Measurements from ENCODE around the gene GYPA. TPM values are rescaled to one million over a fixed set of nuclear protein-coding genes. Genes with fewer than 3 reads are reported as not detected.

The GYPA gene
- total RNA-seq: not detected in 2 replicates

GRCh38 chr4:144140594-144141295 lies at the start of gene GYPA:
Gene GYPA, minus strand, starts transcription at chr4:144140718. Its CDS starts 83 bp downstream, at chr4:144140635.

Other genes starting within 250 kb of the GYPA start
- 0.19 TPM in 1 of 2 replicates, not detected in the other for gene GYPE, start 235.2 kb downstream of the GYPA start, total RNA-seq
- gene GYPB, start 121.3 kb downstream of the GYPA start, total RNA-seq: not detected in 2 replicates

All from endothelial cell of coronary artery (primary cell).